GM19463 (cell line): ENCODE results near the gene PLCXD1.
"Not testable (repeated sequence)": the region's sequence is repeated elsewhere in the genome, so short reads cannot be mapped to it uniquely, and the experiment has no call there.

Source experiments
- ATAC-seq: cut with Tn5 transposase; IDR thresholded peaks from one replicate; pipeline ENCODE4 v1.9.1; 2021; ENCODE audit warnings: mild to moderate bottlenecking, moderate library complexity; ENCODE audit not compliant: unreplicated experiment

Gene PLCXD1

DNA sequence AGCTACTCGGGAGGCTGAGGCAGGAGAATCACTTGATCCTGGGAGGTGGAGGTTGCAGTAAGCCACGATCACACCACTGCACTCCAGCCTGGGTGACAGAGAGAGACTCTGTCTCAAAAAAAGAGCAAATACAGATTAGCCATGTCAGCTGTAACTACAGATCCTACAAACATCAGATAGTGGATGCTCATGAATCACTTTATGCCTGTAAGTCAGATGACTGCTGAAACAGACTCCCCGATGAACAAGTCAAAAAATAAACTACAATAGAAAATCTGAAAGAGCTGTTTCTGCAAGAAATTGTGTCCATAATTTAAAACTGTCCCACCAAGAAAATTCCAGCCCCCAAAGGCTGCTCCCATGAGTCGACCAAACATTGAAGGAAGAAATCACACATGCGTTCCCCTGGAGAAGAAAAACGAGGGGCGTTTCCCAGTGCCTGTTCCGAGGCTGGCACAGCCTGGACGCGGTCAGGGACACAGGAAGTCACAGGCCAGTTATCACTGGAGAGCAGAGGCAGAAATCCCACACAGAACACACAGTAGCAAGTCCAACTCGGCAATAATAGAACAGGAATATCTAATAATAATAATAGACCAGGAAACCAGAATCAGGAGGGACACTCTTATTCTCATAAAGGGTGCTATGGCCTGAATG, 67.4 kb downstream of the PLCXD1 start:
- no peak for ATAC-seq

DNA sequence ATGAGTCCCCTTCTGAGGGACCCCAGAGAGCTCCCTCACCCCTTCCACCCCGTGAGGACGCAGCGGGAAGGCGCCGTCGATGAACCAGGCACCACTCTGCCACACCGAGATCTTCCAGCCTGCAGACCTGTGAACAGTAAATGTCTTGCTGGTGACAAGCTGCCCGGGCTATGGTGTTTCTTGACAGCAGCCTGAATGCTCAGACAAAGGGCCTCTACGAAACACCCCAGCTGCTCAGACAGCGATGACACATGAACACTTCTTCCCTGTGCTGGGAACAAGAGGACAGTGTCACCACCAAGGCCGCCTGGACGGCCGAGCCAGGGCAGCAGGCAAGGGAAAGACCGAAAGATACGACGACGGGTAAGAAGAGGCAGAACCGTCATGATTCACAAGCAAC, 68.0 kb downstream of the PLCXD1 start:
- no peak for ATAC-seq

DNA sequence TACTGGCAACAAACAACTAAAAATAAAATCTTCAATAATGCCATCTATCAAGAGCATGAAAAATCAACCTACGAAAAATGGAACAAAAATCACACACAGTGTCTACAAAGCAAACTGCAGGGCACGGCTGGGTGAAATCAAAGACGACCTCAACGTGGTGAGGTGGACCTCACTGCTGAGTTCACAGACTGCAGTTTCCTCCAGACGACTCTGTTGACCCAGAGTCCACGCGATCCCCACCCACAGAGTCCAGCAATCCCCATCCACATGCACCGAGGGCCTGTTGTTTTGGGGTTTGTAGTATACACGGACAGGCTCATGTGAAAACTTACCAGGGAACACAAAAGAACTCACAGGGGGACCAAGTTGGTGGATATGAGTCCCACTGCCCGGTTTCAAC, 68.5 kb downstream of the PLCXD1 start:
- no peak for ATAC-seq

DNA sequence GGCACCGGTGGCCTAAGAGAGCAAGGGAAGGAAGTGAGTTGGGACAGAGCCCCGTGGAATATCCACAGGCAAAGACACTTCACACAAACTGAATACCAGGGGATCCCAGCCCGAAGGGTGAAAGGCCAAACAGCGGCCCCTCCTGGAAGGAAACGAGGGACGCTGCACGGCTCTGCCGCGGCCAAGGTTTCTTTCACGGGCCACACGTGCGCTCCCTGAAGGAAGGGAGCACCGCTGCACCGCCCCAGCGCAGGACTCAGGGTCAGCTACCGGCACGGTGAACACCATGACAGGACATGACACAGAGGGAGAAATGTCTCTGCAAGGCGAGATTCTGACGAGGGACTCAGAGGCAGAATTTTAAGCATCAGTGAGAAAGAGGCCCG, 69.0 kb downstream of the PLCXD1 start:
- ATAC-seq: no peak

DNA sequence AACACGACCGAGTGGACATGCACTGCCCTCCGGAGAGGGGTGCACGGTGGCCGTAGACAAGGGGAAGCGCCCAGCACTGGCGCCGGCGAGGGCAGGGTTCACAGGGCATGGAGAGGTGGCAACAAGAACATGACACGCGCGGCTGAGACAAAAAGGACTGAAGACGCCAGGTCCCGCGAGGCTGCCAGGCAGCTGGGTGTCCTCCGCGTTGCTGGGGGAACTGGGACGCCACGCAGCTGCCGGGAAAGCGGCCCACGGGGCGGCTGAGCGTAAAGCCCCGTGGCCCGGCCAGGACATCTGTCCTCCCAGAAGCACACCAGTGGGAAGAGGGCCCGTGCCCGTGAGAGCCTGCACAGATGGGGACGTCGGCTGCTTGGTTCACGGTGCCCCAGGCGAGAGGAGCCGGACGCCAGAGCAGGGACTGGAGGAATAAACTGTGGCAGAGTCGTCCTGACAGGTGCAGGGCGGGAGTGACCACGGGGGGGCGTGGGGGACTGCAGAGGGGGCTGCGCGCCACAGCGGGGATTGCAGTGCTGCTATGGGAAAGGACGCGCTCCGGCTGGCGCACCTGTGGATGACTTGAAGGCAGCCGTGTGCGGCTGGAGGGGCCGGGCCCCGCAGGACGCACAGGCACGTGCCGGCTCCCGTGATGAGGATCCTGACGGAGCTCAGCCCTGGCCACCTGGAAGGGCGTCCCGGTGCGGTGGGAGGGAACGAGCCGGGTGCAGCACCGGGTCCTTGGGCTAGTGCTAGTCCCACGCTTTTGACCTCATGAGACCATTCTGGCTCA, 69.5 kb downstream of the PLCXD1 start:
- no peak for ATAC-seq

DNA sequence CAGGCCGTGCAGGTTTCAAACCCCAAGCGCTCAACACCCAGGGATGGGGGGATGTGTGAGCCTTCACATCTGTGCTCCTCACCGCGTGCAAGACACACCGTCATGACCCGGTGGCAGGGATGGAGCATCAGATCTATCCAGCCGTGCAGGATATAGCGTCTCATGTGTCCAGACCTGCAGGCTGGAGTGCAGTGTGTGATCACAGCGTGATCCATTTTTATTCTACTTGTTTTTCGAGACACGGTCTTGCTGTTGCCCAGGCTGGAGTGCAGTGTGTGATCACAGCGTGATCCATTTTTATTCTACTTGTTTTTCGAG, 70.1 kb downstream of the PLCXD1 start:
- not testable (repeated sequence) for ATAC-seq

DNA sequence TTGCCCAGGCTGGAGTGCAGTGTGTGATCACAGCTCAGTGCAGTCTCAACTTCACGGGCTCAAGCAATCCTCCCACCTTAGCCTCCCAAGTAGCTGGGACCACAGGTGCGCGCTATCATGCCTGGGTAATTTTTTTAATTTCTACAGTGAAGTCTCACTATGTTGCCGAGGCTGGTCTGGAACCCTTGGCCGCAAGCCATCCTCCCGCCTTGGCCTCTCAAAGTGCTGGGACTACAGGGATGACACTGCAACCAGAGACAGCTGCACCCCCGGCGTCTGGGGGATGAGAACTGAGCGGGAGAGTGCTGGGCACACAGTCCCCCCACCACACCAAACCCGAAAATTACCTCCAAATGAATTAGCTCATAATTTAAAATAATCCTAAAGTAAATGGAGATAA, 70.6 kb downstream of the PLCXD1 start:
- no peak for ATAC-seq

DNA sequence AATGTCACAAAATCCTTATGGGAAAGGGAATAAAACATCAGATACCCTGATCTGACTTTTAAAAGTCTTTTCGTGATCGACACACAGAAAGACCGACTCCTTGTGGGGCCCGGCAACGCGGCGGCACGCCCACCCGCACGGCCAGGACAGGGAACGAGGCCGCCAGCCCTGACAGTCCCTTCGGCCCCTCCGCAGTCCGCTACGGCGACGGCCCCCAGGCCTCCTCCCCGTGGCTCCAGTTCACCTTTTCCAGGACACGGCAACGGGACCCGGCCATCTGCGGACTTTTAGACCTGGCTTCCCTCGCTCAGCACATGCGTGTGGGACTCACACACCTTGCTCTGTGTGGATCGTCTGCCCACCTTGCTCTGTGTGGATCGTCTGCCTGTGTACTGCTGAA, 71.0 kb downstream of the PLCXD1 start:
- no peak for ATAC-seq

DNA sequence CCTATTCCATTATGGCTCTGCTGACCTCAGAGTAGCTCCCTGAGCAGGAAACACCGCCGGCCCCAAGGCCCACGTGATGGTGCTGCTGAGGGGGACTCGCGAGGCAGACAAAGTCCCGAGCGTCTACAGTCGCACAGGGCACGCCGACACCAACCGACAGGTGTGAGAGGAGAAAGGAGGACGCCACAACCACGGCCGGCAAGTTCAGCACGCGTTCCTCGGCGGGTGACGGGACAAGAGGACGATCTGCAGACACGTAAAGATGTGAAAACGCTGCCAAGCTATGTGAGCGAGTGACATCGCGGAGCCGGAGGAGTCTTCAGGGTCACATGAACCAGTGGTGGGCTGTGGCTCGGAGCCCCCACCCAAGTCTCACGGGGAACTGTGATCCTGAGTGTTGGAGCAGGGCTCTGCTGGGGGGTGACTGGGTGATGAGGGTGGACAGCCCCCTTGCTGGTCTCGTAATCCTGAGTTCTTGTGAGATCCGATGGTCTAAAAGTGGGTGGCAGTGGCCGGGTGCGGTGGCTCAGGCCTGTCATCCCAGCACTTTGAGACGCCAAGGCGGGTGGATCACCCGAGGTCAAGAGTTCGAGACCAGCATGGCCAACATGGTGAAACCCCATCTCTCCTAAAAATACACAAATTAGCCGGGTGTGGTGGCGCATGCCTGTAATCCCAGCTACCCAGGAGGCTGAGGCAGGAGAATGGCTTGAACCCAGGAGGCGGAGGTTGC, 71.6 kb downstream of the PLCXD1 start:
- no peak for ATAC-seq
